Activated CD4-positive, alpha-beta T cell treated with anti-CD3 and anti-CD28 coated beads, Interleukin-2, amount 10 ng/mL, durations not matched to agents 24 days and 14 days (primary cell): ENCODE results near the gene THADA. TPM values are rescaled to one million over a fixed set of nuclear protein-coding genes. Genes with fewer than 3 reads are reported as not detected.
"Not testable (repeated sequence)": the region's sequence is repeated elsewhere in the genome, so short reads cannot be mapped to it uniquely, and the experiment has no call there.

Experiments used
- DNase-seq: peaks from one replicate; pipeline ENCODE4 v3.0.0; 2022
- H3K27ac Mint-ChIP-seq: one replicate; pipeline ENCODE4 v1.8.0; 2022; ENCODE audit warnings: mild to moderate bottlenecking, mixed read lengths
- H3K27me3 Mint-ChIP-seq: one replicate; pipeline ENCODE4 v1.8.0; 2022; ENCODE audit warnings: mixed read lengths
- H3K36me3 Mint-ChIP-seq: one replicate; pipeline ENCODE4 v1.8.0; 2022; ENCODE audit warnings: low read depth, mild to moderate bottlenecking, mixed read lengths
- H3K4me1 Mint-ChIP-seq: one replicate; pipeline ENCODE4 v1.8.0; 2021; ENCODE audit warnings: mixed read lengths
- H3K4me3 Mint-ChIP-seq: one replicate; pipeline ENCODE4 v1.8.0; 2022; ENCODE audit warnings: mild to moderate bottlenecking, moderate library complexity, mixed read lengths
- H3K9me3 Mint-ChIP-seq: one replicate; pipeline ENCODE4 v1.8.0; 2021; ENCODE audit warnings: mixed read lengths
- intact Hi-C: fragments of 100-400 bp; cut with micrococcal nuclease; formaldehyde crosslinking; loops from one replicate; pipeline ENCODE4 v1.15.1; 2023
- total RNA-seq: library from RNA; stranded (reverse); gene quantifications from 2 replicates; pipeline ENCODE4 v1.2.3, GENCODE V29; 2022

Gene THADA
- total RNA-seq, 1 donor from 2014 or later, result 55.4 TPM

GRCh38 chr2:43402452-43402937, 193.3 kb downstream of the THADA start:
- Mint-ChIP-seq H3K27ac (no peak overlapping the region), H3K4me3 (no peak overlapping the region), H3K27me3 (no peaks in the 10 kb centered on the region), H3K36me3 (peaks cover 11% of the 10 kb centered on the region), H3K4me1 (peaks cover 13% of the 10 kb centered on the region), H3K9me3 (no peaks in the 10 kb centered on the region)
- intact Hi-C loops, result loop anchor here (1.0 kb wide), 1 partner anchor 24 kb away; no protein-coding TSS in a partner anchor
- DNase-seq, result no peak

- Mint-ChIP-seq H3K27ac (peak overlapping the region; percentile 82), H3K27me3 (no peaks in the 10 kb centered on the region), H3K9me3 (no peaks in the 10 kb centered on the region), H3K4me3 (no peak overlapping the region), H3K36me3 (peaks cover 15% of the 10 kb centered on the region), H3K4me1 (peaks cover 13% of the 10 kb centered on the region)
- intact Hi-C loops, result loop anchor here (1.0 kb wide), 1 partner anchor 24 kb away; no protein-coding TSS in a partner anchor
- DNase-seq, result peak; percentile 66
Observed at GRCh38 chr2:43402002-43402401, 193.8 kb downstream of the THADA start.

- Mint-ChIP-seq H3K27ac (no peak overlapping the region), H3K9me3 (no peaks in the 10 kb centered on the region), H3K4me3 (no peak overlapping the region), H3K27me3 (no peaks in the 10 kb centered on the region), H3K4me1 (peaks cover 13% of the 10 kb centered on the region), H3K36me3 (peaks cover 26% of the 10 kb centered on the region)
- DNase-seq, result no peak
- intact Hi-C loops, result no loop called here
Observed at GRCh38 chr2:43400508-43400907, 195.3 kb downstream of the THADA start.

- H3K4me1 Mint-ChIP-seq, result peaks cover 13% of the 10 kb centered on the region
- intact Hi-C loops, result no loop called here
- H3K27ac Mint-ChIP-seq, result no peak overlapping the region
- H3K36me3 Mint-ChIP-seq, result peaks cover 34% of the 10 kb centered on the region
- H3K27me3 Mint-ChIP-seq, result no peaks in the 10 kb centered on the region
- no peak for DNase-seq
- no peaks in the 10 kb centered on the region for H3K9me3 Mint-ChIP-seq
- no peak overlapping the region for H3K4me3 Mint-ChIP-seq
Observed at GRCh38 chr2:43399515-43400264, 196.1 kb downstream of the THADA start.

GRCh38 chr2:43399098-43399497, 196.7 kb downstream of the THADA start:
- H3K36me3 Mint-ChIP-seq, result peaks cover 36% of the 10 kb centered on the region
- H3K4me1 Mint-ChIP-seq, result peaks cover 12% of the 10 kb centered on the region
- no peak overlapping the region for H3K4me3 Mint-ChIP-seq

GRCh38 chr2:43397821-43398220, 198.0 kb downstream of the THADA start:
- intact Hi-C loops, result no loop called here
- peaks cover 12% of the 10 kb centered on the region for H3K4me1 Mint-ChIP-seq
- H3K36me3 Mint-ChIP-seq, result peaks cover 46% of the 10 kb centered on the region
- H3K4me3 Mint-ChIP-seq, result no peak overlapping the region
- no peaks in the 10 kb centered on the region for H3K9me3 Mint-ChIP-seq
- DNase-seq, result peak; percentile 48
- H3K27me3 Mint-ChIP-seq, result no peaks in the 10 kb centered on the region
- no peak overlapping the region for H3K27ac Mint-ChIP-seq

More at GRCh38 chr2:43399098-43399497, 196.7 kb downstream of the THADA start:
- Mint-ChIP-seq H3K27ac (no peak overlapping the region), H3K27me3 (no peaks in the 10 kb centered on the region), H3K9me3 (no peaks in the 10 kb centered on the region)
- no peak for DNase-seq
- intact Hi-C loops, result no loop called here

GRCh38 chr2:43397411-43397810, 198.4 kb downstream of the THADA start:
- Mint-ChIP-seq H3K9me3 (no peaks in the 10 kb centered on the region), H3K36me3 (peaks cover 49% of the 10 kb centered on the region), H3K4me3 (no peak overlapping the region), H3K4me1 (peaks cover 8% of the 10 kb centered on the region), H3K27ac (no peak overlapping the region), H3K27me3 (no peaks in the 10 kb centered on the region)
- intact Hi-C loops, result no loop called here
- peak; percentile 48 for DNase-seq

GRCh38 chr2:43396344-43396743, 199.5 kb downstream of the THADA start:
- DNase-seq, H3K4me3 Mint-ChIP-seq, intact Hi-C loops, H3K27me3 Mint-ChIP-seq, H3K27ac Mint-ChIP-seq, H3K4me1 Mint-ChIP-seq, H3K9me3 Mint-ChIP-seq: not testable (repeated sequence)
- peaks cover 49% of the 10 kb centered on the region for H3K36me3 Mint-ChIP-seq

- no peak for DNase-seq
- no peak overlapping the region for H3K27ac Mint-ChIP-seq
- intact Hi-C loops, result no loop called here
- no peaks in the 10 kb centered on the region for H3K9me3 Mint-ChIP-seq
- H3K27me3 Mint-ChIP-seq, result no peaks in the 10 kb centered on the region
- no peak overlapping the region for H3K4me3 Mint-ChIP-seq
- peaks cover 49% of the 10 kb centered on the region for H3K36me3 Mint-ChIP-seq
- H3K4me1 Mint-ChIP-seq, result peaks cover 4% of the 10 kb centered on the region
Observed at GRCh38 chr2:43393918-43394317, 201.9 kb downstream of the THADA start.

- intact Hi-C loops, result no loop called here
- peaks cover 8% of the 10 kb centered on the region for H3K4me1 Mint-ChIP-seq
- no peak for DNase-seq
- no peaks in the 10 kb centered on the region for H3K9me3 Mint-ChIP-seq
- H3K4me3 Mint-ChIP-seq, result no peak overlapping the region
- H3K36me3 Mint-ChIP-seq, result peaks cover 33% of the 10 kb centered on the region
- H3K27me3 Mint-ChIP-seq, result no peaks in the 10 kb centered on the region
- H3K27ac Mint-ChIP-seq, result no peak overlapping the region
Observed at GRCh38 chr2:43391878-43392215, 204.0 kb downstream of the THADA start.

- H3K4me1 Mint-ChIP-seq, result peaks cover 10% of the 10 kb centered on the region
- H3K9me3 Mint-ChIP-seq, result no peaks in the 10 kb centered on the region
- no peaks in the 10 kb centered on the region for H3K27me3 Mint-ChIP-seq
- peak; percentile 39 for DNase-seq
- H3K4me3 Mint-ChIP-seq, result no peak overlapping the region
- no peak overlapping the region for H3K27ac Mint-ChIP-seq
- H3K36me3 Mint-ChIP-seq, result peaks cover 31% of the 10 kb centered on the region
- intact Hi-C loops, result no loop called here
Observed at GRCh38 chr2:43391201-43391877, 204.5 kb downstream of the THADA start.

GRCh38 chr2:43389581-43390466, 206.0 kb downstream of the THADA start:
- Mint-ChIP-seq H3K4me1 (peaks cover 14% of the 10 kb centered on the region), H3K36me3 (peaks cover 20% of the 10 kb centered on the region), H3K27ac (no peak overlapping the region), H3K4me3 (no peak overlapping the region), H3K27me3 (no peaks in the 10 kb centered on the region), H3K9me3 (no peaks in the 10 kb centered on the region)
- DNase-seq, result peak; percentile 50
- intact Hi-C loops, result no loop called here

GRCh38 chr2:43388371-43388770, 207.5 kb downstream of the THADA start:
- Mint-ChIP-seq H3K9me3 (peaks cover 4% of the 10 kb centered on the region), H3K4me3 (no peak overlapping the region), H3K36me3 (peaks cover 15% of the 10 kb centered on the region), H3K27me3 (no peaks in the 10 kb centered on the region), H3K4me1 (peaks cover 22% of the 10 kb centered on the region), H3K27ac (no peak overlapping the region)
- intact Hi-C loops, result no loop called here
- DNase-seq, result no peak
